ENCODE results near the gene GLYATL1. TPM values are rescaled to one million over a fixed set of nuclear protein-coding genes. Genes with fewer than 3 reads are reported as not detected.

Gene GLYATL1
- total RNA-seq, 1 donor = 2.9 TPM

DNA sequence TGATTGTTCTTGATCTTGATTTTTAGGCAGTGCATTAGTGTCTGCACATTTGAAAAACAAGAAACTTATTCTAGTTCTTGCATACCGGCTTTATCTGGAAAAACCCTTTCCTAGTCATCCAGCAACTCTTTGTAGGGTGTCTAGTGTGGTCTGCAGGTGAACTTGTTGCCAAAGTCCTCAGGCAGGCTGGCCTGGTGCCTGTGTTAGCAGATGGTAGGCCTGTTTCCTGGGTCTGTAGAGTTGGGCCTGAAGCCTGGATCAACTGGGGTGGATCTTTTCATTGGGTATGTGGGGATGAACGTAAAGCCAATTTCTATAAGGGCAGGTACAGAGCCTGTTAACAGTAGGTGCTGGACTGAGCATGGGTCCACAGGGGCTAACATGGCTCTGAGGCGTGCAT lies 5.6 kb upstream of the GLYATL1 start:
- TF ChIP-seq, protein P1, sequence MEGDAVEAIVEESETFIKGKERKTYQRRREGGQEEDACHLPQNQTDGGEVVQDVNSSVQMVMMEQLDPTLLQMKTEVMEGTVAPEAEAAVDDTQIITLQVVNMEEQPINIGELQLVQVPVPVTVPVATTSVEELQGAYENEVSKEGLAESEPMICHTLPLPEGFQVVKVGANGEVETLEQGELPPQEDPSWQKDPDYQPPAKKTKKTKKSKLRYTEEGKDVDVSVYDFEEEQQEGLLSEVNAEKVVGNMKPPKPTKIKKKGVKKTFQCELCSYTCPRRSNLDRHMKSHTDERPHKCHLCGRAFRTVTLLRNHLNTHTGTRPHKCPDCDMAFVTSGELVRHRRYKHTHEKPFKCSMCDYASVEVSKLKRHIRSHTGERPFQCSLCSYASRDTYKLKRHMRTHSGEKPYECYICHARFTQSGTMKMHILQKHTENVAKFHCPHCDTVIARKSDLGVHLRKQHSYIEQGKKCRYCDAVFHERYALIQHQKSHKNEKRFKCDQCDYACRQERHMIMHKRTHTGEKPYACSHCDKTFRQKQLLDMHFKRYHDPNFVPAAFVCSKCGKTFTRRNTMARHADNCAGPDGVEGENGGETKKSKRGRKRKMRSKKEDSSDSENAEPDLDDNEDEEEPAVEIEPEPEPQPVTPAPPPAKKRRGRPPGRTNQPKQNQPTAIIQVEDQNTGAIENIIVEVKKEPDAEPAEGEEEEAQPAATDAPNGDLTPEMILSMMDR (IDR thresholded peaks at IDR 0.05; ENCODE audit: insufficient read depth, low read length) = no peak
- DNase-seq (ENCODE audit: low read depth) = no peak
- H3K4me3 ChIP-seq (ENCODE audit: low read depth, low read length) = no peak overlapping the region

DNA sequence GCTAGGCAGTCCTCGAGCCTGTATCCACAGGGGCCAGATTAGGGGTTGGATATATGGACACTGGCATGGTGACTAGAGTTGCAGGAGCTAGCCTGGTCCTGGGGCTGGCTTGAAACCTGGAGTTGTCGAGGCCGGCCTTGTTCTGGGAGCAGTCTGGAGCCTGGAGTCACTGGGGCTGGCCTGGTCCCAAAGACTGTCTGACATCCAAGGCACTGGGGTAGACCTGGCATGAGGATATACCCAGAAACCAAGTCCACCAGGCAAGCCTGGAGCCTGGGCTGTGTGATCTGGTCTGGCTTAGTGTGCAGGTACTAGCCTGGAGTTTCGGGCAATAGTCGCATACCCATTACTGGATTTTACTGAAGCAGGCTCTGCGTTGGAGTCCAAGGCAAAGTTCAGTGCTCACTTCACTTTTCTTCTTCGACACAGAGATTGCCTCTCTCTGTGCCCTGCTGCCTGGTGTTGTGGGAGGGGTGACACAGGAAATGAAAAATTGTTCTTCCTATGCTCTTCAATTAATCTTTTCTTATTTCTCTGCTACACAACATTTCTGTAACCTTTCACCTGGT lies 4.3 kb upstream of the GLYATL1 start:
- no peak overlapping the region for H3K4me3 ChIP-seq (ENCODE audit: low read depth, low read length)
- TF ChIP-seq, protein P1 (IDR thresholded peaks at IDR 0.05; ENCODE audit: insufficient read depth, low read length) = no peak
- no peak for DNase-seq (ENCODE audit: low read depth)

DNA sequence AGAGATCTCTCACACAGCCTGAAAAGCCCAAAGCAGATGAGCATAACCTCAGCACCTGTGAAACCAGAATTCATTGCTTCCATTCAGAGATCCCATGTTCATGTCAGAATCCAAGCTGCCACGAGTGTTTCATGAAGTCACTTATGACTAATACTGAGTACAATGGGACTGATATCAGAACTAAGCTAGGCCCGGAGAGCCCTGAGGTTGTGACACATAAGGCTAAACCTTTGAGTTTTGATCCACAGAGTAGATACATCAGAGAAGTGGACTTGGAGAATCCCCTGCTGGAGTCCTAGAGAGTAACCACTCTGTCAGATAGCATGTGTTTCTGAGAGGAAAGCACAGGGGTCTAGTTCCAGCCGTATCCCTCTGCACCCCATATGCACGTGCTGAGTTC lies 890 bp upstream of the GLYATL1 start:
- DNase-seq (ENCODE audit: low read depth) = peak; percentile 42
- TF ChIP-seq, protein P1 (IDR thresholded peaks at IDR 0.05; ENCODE audit: insufficient read depth, low read length) = no peak
- H3K4me3 ChIP-seq (ENCODE audit: low read depth, low read length) = no peak overlapping the region

DNA sequence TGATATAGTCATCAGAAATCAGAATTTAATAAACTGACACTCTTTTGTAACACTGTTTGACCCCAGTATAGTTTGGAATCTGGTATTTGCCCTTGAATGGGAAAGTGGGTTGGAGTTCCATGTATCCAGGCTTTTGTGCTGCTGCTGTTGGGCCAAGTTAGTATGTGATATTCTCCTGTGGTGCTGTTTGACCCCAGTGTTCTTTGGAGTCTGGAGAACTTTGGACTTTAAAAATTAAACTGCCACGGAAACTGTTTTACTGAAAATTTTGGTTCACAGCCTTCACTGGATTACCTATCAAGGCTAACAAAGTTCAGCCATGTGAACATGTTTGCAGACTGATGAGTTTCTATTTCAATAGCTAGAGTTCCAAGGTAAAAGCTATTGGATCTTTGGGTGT lies 740 bp downstream of the GLYATL1 start:
- DNase-seq (ENCODE audit: low read depth) = no peak
- H3K4me3 ChIP-seq (ENCODE audit: low read depth, low read length) = no peak overlapping the region
- TF ChIP-seq, protein P1 (IDR thresholded peaks at IDR 0.05; ENCODE audit: insufficient read depth, low read length) = no peak

DNA sequence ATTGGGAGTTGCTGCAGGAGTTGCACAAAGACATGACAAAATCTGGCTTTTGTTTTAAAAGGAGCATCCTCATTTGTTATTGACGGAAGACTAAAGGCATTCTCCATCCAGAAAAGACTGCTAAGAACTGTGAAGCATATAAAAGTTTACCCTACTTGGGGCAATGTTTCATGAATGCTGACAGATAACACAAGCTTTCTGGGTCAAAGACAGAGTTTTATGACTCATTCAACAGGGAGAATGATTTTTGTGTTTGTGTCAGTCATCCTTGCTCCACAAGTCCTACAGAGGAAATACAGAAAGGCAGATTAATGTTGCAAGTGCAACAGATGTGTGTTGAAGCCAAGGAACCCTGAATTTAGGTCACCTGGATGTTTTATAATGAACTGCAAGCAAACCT lies 2.5 kb downstream of the GLYATL1 start:
- DNase-seq (ENCODE audit: low read depth) = no peak
- TF ChIP-seq, protein P1 (IDR thresholded peaks at IDR 0.05; ENCODE audit: insufficient read depth, low read length) = no peak
- no peak overlapping the region for H3K4me3 ChIP-seq (ENCODE audit: low read depth, low read length)

DNA sequence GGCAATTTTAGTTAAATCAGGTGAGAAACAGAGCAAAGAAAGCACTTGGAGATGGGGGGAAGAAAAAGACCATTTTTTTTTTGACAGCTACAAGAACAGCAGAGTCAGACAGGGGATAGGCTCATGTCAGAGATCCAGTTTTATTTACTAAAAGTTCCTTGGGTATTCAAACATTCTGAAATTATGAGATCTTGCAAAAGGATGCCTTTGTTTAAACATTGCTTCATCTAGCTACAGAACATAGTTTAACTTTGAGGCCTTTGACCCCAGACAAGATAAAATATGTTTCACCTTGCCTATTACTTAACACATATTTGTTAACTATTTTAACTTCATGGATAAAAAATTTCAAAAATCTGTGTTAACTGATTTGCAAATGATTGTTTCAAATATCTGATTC lies 6.4 kb downstream of the GLYATL1 start:
- TF ChIP-seq, protein P1 (IDR thresholded peaks at IDR 0.05; ENCODE audit: insufficient read depth, low read length) = no peak
- DNase-seq (ENCODE audit: low read depth) = no peak
- no peak overlapping the region for H3K4me3 ChIP-seq (ENCODE audit: low read depth, low read length)

DNA sequence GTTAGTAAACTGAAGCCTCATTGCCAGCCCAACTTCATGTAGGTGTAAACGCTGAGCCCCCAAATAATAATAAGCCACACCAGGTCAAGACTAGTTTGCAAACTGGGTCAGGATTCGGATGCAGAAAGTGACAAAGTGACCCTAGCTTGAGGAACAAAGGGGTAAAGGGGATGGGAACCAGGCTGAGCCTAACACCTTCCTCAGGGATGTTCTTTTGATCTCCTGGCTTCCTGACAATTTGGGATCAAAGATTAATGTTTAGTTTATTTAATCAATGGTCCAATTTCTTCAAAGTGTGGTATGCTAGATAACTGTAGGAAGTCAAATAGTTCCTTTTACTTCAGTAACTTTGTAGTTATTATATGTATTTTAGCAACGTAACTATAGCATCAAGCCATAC lies 9.9 kb downstream of the GLYATL1 start:
- no peak for DNase-seq (ENCODE audit: low read depth)
- no peak overlapping the region for H3K4me3 ChIP-seq (ENCODE audit: low read depth, low read length)
- TF ChIP-seq, protein P1 (IDR thresholded peaks at IDR 0.05; ENCODE audit: insufficient read depth, low read length) = no peak
